Iris pigment epithelial cell (primary cell): ENCODE measurements around the gene NFE2.
"Not testable (repeated sequence)": the region's sequence is repeated elsewhere in the genome, so short reads cannot be mapped to it uniquely, and the experiment has no call there.

Experiments used
- DNase-seq: peaks from one replicate; pipeline ENCODE4 v3.0.0-alpha.2; 2011; ENCODE audit warnings: low read depth

NFE2 gene

DNA sequence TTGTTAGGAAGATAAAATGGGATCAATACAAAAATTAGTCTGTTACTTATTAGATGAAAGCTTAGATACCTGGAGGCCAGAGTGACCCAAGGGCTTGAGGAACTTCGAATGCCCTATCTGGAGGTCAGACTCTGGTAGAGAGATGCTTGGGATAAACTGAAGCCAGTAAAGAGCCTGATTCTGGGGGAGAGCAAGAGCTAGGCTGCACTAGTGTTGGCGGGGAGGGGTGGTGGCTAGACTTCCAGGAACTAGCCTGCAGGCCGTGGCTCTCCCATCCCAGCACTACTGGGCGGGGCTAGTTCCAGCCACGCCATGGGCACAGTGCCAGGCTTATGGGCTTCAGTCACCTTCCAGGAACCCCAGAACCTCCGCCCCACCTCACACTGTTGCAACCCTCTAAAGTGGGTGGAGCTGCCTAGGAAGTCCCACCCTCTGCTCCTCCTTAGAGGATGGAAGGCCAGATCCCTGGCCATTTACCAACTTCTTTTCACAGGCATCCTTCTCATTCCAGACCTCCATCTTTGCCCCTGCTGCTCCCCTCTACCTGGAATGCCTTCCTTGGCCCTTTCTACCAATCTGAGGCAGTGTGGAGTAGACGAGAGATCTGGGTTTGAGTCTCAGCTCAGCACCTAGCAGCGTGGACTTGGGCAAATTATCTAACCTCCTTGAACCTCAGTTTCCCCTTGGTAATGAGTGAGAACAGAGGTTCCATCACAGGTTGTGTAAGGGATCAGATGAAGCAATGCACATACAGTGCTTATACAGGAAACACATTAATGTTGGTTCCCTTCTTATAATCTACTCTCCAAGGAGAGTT, 6.3 kb upstream of the NFE2 start:
- DNase-seq, result peak; percentile 80

GRCh38 chr12:54304187-54304810, 3.5 kb upstream of the NFE2 start:
- peak; percentile 67 for DNase-seq

- no peak for DNase-seq
Observed at GRCh38 chr12:54303640-54304039, 2.8 kb upstream of the NFE2 start.

DNA sequence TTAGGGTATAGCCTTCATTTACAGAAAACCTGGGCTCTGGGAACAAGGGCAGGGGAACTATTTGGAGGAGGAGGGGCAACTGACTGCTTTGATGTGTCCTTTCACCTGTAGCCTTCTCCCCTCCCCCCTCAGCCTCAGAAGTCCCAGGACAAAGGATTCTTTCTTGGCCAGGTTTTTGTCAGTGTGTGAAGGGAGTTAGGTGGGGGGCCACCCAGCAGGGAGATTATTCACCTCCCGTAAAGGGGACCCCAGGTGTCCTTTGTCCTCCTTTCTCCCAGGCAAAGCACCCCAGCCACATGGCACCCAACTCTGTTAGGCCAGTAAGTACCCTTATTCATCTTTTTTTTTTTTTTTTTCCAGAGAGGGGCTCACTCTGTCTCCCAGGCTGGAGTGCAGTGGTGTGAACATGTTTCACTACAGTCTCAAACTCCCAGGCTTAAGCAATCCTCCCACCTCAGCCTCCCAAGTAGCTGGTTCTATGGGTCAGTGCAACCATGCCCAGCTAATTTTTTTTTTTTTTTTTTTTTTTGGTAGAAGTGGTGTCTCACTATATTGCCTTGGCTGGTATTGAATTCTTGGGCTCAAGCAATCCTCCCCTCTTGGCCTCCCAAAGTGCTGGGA, 723 bp upstream of the NFE2 start:
- DNase-seq, result no peak

GRCh38 chr12:54300225-54300731, 537 bp downstream of the NFE2 start:
- DNase-seq, result no peak

DNA sequence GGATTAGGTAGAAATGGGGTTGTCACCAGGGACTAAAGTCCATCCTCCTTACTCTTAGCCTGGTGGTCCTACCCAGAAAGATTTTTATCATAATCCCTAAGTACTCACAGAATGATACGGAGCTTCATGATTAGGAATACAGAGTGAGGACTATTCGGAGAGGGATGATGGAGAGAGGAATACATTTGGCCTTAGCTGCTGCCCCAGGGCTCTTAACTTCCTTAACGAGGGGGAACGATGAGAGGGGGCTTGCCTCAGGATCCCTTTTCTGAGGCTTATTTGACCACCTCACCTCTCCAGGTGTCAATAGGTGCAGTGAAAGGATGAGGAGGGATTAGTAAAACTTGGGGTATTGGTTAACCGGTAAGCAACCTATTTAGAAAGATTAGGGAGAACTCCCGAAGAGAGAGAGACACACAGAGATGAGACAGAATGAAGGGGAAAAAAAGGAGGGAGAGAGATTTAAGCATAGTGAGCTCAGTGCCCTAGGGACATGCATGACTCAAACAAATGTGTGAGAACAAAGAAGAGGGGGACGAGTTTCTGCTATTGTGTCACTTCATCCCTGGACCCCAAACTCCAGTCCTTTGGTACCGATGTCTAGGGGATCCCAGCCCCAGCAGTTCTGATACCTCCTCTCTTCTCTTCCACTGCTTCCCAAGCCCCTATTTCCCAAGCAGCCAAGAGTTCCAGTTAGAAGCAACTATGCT, 1.1 kb downstream of the NFE2 start:
- no peak for DNase-seq

GRCh38 chr12:54298904-54299303, 1.9 kb downstream of the NFE2 start:
- DNase-seq, result no peak

DNA sequence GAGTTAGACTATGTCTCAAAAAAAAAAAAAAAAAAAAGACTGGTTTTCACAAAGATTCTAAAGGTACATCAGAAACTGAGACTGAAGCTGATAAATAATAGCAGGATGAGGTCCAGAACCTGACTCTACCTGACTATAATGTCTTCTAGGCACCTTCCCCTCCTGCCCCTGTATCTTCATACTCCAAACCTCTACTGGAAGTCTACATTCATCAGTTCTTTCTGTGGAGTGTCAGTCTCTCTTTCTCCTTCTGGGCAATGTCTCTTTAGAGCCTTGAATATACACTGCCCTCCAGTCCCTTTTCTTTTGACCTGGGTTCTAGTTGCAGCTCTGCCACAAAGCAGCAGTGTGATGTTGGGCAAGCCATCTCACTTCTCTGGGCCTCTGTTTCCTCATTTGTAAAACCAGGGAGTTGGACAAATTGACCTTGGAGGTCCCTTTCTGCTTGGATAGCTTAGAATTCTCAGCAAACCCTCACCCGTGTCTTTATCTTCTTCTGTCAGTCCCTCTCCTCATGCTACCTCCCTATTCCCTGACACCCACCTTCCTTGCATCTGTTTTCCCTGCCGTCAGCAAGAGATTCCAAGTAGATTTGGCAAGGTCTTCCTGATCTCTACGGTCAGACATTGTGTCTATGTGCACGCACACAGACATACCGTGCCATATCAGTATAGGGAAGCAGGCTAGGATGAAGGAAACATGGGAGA, 4.3 kb downstream of the NFE2 start:
- DNase-seq, result no peak

DNA sequence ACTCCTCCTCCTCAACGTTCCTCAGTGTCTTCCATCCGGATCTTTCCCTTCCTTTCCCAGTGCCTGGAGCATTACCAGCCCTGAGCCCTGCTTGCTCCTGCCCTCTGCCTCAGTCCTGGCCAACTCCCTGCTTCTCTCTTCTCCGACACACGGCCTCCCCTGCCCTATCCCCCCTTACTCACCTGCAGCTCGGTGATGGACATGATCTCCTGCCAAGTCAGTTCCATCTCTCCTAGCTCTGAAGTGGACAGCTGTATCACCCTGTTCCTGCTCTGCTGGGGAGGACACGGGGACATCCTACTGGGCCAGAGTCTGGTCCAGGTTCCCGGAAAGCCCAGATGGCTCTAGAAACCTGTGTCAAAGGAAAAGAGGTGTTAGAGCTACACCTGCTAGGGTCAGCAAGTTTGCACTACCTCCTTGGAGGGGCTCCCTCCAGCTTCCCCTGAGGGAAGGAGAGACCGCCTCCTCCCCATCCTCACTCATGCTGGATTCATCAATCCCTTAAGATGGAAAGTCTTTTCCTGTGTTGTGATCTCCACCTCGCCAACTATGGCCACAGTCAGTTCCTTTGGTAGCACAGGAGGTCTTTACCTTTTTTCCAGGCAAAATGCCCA, 5.8 kb downstream of the NFE2 start:
- DNase-seq, result no peak

DNA sequence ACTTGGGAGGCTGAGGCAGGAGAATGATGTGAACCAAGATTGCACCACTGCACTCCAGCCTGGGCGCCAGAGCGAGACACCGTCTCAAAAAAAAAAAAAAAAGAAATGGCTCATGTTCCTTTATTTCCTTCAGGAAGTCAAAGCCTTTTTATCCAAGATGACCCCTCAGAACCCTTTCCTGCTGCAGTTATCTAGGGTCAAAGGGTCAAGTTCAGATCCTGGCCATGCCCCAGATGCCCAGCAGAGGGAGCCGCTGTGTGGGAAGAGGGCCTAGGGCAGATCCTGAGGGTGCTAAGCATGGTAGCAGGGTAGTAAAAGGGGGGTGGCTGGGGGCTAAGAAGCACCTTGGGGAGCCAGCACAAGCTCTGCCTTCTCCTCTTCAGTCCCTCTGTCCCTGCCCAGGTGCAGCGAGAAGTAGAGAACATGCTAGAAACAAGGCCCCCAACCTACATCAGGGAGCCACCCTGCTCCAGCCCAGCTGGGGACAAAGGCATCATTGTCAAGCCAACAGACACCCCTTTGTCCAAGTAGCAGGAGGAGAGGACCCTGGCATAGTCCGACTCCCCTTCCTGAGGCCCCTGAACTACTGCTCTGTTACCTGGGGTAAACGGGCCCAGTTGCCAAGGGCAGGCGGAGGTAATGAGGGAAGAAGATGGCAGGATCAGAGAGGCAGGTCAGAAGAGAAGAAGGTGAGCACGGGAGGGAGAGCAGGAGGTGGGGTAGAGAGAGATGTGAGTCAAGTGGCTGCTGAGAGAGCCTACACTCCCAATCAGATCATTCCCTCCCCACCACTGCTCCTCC, 6.5 kb downstream of the NFE2 start:
- DNase-seq, result peak; percentile 24

DNA sequence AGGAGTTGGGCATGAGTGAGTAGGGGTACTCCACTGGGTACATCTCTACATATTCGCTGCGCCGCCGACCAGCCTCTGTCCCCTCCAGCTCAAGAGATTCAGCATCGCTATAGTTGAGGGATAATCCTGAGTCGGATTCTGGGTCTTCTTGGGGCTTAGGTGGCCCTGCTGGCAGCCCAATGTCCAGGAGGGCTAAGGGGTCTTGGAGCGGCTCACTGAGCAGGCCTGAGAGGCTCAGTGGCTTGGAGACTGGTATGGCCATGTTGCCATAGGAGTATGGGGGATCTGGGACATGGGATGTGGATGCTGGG, 7.9 kb downstream of the NFE2 start:
- DNase-seq, result no peak

- DNase-seq, result no peak
Observed at GRCh38 chr12:54292083-54292930, 8.5 kb downstream of the NFE2 start.

DNA sequence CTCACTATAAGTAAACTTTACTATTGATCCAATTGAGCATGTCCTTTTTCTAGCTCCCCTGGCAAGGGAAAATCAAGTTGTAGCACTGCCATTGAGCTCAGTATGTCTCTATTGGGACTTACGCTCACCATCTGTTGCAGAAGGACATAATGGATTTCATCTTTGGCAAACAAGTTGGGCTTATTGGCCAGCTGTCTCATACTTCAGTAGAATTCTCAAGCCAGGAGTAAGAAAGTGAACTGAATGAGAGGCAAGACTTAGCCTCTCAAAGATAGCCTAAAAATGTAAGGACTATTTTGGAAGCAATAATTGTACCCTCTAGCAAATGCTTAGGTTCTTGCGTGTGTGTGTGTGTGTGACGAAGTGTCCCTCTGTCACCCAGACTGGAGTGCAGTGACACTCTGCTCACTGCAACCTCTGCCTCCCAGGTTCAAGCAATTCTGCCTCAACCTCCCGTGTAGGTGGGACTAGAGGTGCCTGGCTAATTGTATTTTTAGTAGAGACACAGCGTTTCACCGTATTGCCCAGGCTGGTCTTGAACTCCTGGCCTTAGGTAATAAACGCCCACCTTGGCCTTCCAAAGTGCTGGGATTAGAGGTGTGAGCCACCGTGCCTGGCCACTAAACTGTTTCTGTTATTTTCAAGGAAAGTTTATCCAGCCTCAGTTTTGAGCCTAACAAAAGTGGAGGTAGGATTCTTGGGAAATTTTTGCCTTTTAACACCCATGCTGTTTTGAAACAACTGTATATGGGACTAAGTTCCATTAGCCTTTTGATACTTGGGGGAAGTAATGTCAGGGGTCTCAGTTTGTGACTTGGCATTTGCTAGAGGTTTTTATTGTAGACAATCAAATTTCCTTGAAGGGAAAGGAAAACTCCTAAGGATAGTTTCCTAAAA, 13.3 kb downstream of the NFE2 start:
- no peak for DNase-seq

DNA sequence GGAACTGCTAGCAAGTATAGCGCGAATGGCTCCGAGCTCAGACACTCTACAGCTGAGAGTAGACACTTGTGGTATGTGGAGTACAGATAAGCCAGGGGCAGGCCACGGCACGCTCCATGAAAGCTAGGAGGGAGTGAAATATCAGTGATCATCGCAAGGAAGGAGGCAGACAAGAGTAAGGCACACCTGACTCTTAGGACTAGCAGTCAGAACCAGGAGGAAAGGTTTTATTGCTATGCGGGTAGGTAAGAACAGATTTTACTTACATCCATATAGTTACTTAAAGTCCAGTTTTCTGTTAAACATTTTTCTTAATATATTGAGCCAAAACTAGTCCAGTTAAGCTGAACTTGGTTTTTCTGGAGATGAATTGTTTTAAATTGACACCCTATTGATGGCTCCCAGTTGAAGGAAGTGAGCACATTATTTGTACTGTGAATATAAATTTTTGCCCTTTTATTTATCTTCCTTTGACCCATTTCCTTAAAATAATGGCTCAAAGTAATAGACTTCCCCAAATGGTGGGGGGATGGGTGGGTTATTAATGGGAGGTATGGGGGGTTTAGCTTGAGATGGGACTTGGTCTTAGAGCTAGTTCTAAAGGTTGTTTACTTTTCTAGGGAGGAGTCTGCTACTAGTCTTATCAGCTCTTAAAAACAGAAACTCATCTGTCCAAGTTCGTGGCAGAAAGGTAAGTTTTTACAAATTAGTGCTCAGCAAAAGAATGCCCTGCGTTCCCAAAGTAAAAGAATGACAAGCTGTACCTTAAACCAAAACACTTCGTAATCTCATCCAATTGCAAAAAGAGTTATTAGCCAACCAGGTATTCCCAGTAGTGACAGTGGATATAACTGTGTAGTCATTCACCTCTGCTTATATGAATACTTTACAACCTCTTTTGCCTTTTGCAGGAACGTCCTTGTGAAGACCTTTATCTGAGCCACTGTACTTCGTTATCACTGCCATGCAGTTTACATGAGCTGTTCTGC, 14.5 kb downstream of the NFE2 start:
- DNase-seq, result no peak

DNA sequence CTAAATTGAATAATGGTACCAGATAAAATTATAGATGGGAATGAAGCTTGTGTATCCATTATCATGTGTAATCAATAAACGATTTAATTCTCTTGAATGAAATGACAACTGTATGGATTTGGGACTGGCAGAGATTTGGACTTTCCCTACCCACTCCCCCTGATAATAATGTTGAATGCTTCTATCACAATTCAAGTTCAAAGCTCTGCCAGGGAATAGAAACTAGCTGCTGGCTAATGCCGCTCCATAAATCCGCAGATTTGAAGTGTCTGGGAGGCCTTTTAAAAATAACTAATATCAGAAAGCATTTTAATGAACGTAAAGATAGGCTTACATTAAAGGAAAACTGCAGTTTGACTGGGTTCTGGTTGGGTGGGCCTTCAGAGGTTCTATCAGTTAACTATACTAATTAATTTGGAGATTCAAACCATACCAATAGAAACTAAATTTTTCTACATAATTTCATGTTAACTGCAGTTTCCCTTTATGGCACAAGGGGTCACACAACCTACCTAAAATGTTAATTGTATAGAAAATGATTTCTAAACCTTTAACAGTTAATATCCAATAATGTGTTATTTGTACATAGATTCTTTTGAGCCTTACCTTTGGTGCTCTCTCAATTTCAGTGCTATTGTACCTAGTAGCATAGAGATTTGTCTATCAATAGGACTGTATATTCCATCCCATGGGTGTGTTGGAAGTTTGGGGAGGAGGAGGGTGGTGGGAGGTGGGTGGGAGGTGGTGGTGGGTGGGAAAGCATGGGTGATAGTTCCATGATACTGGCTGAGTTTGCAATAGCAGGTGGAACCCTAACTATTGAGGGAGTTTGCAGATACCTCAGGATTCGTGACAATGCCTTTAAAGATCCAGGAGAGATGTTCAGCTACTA, 15.4 kb downstream of the NFE2 start:
- no peak for DNase-seq

DNA sequence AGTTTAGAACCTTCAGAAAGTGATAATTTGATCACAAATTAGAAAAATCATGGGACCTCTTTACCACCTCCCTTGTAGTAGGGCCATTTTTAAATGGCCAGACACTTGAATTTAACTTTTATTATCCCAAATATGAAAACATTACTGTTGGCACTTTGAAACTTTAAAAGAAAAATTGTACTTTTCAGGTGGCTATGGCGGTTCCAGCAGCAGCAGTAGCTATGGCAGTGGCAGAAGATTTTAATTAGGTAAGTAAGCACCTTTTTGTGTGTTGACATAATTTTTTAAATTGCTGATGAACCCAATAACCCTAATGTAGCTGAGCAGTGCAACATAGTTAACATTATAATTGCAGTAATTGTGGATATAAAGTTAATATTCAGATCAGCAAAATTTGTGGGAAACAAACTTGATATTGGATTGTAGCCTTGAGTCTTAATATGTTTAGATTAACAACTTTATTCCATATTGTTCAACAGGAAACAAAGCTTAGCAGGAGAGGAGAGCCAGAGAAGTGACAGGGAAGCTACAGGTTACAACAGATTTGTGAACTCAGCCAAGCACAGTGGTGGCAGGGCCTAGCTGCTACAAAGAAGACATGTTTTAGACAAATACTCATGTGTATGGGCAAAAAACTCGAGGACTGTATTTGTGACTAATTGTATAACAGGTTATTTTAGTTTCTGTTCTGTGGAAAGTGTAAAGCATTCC, 16.6 kb downstream of the NFE2 start:
- not testable (repeated sequence) for DNase-seq
